HG03442 (cell line): ENCODE measurements around the gene COL6A3.

ENCODE experiments used
- ATAC-seq: cut with Tn5 transposase; IDR thresholded peaks from one replicate; pipeline ENCODE4 v1.9.1; 2021; ENCODE audit warnings: mild to moderate bottlenecking, moderate library complexity; ENCODE audit not compliant: unreplicated experiment

Gene COL6A3, protein sequence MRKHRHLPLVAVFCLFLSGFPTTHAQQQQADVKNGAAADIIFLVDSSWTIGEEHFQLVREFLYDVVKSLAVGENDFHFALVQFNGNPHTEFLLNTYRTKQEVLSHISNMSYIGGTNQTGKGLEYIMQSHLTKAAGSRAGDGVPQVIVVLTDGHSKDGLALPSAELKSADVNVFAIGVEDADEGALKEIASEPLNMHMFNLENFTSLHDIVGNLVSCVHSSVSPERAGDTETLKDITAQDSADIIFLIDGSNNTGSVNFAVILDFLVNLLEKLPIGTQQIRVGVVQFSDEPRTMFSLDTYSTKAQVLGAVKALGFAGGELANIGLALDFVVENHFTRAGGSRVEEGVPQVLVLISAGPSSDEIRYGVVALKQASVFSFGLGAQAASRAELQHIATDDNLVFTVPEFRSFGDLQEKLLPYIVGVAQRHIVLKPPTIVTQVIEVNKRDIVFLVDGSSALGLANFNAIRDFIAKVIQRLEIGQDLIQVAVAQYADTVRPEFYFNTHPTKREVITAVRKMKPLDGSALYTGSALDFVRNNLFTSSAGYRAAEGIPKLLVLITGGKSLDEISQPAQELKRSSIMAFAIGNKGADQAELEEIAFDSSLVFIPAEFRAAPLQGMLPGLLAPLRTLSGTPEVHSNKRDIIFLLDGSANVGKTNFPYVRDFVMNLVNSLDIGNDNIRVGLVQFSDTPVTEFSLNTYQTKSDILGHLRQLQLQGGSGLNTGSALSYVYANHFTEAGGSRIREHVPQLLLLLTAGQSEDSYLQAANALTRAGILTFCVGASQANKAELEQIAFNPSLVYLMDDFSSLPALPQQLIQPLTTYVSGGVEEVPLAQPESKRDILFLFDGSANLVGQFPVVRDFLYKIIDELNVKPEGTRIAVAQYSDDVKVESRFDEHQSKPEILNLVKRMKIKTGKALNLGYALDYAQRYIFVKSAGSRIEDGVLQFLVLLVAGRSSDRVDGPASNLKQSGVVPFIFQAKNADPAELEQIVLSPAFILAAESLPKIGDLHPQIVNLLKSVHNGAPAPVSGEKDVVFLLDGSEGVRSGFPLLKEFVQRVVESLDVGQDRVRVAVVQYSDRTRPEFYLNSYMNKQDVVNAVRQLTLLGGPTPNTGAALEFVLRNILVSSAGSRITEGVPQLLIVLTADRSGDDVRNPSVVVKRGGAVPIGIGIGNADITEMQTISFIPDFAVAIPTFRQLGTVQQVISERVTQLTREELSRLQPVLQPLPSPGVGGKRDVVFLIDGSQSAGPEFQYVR (N-terminal part only)

DNA sequence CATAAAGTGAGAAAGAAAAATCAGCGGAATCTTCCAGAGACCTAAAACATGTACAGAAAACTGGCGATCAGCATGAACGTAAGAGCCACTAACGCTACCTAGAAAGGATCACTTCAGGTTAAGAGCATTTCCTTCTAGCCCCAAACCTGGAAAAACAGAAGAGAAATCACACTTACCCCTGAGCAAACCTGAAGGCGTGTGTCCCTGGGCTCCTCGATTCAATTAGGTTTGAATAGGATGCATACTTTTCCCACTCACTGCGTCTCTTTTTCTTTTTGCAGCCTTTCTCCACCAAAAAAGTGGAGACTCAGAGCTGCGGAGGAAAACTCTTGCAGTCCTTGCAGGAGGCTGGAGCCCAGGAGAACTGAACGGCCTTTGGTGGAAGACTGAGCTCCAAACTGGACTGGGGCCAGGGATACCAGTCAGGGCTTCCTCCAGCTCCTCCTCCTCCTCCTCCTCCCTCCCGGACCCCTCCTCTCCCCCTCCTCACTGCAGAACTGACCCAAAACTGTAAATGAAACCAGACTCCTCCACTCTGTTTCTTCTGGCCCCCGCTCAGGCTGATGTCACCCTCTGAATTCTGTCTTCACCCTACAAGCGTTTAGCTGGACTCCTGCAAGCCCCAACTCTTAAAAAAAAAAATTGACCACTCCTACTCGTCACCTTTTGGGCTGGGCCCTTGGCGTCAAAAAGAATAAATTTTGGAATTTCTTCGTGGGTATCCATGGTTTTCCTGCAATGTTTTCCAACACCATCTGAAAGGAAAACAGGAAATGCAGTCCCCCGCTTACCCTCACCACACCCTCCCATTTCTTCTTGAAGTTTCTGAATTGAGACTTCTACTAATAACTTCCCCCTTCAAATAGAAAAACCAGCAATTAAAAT lies at the start of gene COL6A3:
Gene COL6A3 (minus strand): TSS at position 388 of the 885 bp plus-strand sequence. CDS start 17,347 bp downstream, outside the sequence.
- no peak for ATAC-seq

DNA sequence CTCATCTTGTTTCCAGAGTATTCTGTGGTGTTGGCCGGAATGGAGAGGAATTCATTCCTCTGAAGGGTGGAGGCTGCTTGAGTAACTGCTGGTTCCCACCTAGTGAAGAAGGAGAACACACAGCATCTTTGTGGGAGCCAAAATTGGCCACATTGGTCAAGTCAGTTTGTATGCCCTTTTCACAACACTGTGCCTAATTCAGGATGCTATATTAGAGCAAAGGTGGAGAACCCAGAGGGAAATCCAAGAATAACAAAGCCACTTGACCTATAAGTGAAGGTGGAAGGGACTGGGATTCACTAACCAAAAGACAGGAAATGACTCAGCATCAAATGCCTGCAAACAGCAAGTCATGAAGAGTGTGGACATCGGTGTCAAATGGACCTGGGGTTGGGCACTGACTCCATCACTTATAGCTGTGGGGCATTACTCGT lies 45.8 kb upstream of the COL6A3 start:
- no peak for ATAC-seq

DNA sequence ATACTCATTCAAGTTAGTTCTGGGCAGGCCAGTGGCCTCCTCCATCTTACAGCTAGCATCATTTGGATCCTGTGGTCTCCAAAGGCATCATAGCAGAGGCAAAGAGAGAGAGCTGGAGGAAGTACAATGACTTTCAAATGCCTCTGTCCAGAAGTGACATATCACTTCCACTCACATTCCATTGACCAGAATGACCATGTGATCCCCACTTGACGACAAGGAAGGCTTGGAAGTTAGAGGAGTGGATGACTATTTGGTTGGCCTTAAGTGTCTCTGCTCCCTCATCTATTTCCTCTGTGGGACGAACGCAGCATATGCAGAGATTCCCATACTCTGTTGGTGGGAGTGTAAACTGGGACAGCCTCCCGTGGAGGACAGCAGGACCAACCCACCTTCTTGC lies 45.3 kb upstream of the COL6A3 start:
- ATAC-seq = no peak

DNA sequence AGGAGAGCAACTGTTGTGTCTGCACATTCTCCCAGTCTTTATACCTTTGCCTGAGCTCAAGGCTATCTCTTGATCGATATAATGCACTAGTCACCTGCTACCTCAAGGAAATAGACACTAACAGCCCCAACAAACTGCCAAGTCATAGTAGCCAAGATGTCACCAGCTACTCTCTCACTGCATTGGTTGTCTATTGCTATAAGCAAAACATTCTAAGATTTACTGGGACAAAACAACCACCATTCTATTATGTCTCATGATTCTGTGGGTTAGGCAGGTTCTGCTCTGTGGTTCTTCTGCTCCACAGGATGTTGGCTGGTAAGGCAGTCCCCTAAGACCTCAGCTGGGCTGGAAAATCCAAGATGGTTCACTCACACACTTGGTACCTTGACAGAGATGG lies 44.6 kb upstream of the COL6A3 start:
- no peak for ATAC-seq

DNA sequence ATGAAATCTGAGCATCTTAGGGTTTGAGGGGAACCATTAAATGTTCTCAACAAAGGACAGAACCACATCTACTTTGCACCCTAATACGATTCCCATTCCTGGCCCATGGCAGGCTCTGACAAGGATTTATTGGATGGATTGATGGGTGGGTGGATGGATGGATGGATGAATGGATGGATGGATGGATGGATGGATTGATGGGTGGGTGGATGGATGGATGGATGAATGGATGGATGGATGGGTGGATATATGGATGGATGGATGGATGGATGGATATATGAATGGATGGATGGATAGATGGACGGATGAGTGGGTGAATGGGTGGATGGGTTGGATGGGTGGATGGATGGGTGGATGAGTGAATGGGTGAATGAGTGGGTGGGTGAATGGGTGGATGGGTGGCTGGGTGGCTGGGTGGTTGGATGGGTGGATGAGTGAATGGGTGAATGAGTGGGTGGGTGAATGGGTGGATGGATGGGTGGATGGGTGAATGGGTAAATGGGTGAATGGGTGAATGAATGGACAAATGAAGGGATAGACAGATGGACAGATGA lies 43.5 kb upstream of the COL6A3 start:
- ATAC-seq = no peak

DNA sequence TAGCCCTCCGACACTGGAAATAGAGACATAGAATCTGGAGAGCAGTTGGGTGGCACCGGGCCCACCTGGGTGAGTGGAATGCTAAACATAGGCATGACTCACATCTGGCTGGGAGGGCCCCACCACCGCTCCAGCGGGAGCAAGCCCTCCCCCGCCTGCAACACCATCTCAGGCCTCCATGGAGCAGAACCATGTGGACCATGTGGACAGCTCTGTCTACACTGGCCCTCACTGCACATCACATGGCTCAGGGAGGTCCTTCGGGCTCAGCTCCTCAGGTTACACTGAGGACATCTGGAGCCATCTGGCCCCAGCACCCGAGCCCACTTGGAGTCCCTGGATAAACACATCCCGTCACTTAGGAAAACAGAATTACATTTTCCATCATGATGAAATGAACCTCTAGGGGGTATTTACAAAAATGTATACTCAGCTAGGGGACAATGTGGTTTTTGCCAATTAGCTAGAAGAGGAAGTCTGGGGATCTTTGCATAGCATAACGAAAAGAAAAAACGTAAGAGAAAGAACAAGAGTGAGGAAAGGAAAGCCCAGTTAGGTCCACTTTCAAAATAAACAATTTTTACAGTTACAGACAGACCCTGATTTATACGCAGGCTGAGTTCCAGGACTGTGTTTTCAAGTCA lies 42.4 kb upstream of the COL6A3 start:
- ATAC-seq = no peak

DNA sequence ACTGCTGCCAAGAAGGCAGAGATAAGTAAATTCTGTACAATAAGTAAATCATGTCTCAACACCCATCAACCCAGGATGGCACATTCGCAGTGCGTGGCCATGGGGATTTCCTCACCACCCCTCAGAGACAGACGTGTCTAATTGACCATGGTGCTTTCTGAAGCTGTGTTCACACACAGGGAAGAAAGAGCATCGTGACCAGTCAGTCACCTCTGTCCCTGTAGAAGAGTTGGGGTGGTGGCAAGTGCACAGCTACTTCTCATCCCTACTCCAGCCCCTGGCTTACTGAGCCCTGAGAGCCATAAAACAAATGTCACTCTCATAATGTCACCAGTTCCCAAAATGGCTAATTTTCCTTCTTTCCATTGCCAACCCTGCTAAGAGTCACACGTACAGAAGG lies 41.8 kb upstream of the COL6A3 start:
- ATAC-seq = no peak

DNA sequence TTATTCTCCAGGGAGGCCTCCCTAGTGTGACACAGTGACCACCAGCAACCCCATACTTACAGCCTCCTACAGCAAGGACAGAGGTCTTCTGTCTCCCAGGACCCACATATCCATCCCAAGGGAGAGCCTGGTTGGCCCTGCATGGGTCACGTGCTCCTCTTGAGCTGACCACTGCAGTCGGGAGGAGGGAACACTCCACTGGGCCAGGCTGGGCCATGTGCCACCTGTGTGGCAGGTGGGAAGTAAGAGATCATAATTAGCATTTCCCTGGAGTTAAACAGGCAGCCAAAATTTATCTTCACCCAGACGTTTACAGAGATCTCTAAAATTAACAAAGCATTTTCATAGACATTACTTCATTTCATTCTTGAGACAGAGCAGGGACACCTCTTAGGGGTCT lies 39.7 kb upstream of the COL6A3 start:
- no peak for ATAC-seq

DNA sequence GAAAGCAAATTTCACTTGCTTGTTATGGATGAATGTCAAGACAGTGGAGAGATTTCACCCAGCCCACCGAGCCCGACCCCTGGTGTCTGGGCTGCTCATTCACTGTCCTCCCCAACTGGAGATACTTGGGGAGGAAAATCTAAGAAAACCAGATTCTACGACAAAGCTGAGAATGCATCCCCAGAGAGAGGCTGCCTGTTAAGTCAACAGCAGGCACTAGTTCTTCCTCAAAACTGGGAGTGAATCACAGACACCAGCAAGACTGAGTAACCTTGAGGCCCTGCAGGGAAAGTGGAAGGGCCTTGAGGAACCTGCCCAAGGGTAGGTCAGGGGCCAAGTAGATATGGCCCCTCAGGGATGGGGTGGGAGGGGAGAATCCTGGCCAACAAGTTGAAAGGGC lies 38.9 kb upstream of the COL6A3 start:
- ATAC-seq = no peak

DNA sequence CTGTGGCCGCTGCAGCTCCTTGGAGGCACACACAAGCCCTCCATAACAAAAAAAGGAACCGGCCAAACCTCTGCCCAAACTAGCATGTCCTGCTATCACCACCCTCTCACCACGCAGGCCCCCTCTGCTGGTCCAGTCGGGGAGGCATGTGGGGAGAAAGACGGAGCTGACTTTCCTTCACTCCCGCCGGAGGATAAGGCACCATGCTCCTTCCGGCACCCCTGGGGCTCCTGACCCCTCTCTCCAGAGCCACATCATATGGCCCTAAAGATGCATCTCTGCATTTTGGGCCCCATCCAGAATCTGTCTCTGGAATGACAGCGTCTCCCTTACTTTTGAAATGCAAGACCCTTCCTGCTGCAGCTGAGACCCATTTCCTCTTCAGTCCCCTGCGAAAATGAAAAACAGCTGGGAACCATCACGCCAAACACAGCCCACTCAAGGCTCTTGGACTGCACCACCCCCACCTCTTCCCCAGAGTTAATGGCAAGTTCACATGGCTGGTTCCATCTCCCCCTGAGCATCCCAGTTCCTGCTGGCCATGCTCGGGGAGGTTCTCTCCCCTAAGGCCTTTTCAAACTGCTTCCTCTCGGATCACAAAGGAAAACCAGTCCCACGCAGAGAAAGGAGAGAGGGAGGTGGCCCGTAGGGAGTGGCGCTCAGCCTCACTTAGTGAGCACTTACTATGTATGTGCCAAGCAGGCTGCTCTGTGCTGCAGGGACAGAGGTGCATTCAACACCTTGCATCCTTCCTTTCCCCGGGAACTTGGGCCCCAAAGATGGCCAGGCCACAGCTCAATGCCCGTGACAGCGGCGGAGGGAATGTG lies 37.9 kb upstream of the COL6A3 start:
- ATAC-seq = no peak

DNA sequence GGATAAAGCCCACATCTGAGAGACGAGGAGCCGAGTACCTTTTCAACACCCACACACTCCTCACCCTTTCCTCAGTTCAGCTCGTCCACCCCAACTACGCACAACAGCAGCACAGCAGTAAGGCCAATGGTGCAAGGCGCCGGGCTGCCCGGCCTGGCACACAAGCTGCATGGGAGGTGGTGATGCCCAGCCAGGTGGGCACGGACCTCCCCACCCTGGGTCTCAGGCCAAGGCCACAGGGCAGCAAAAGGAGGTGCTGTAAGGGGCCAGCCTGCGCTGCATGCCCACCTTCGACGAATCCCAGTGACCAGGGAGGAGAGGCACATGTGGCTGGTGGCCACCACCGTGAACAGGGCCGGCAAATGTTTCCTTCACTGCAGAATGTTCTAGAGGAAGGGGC lies 36.6 kb upstream of the COL6A3 start:
- ATAC-seq = no peak

DNA sequence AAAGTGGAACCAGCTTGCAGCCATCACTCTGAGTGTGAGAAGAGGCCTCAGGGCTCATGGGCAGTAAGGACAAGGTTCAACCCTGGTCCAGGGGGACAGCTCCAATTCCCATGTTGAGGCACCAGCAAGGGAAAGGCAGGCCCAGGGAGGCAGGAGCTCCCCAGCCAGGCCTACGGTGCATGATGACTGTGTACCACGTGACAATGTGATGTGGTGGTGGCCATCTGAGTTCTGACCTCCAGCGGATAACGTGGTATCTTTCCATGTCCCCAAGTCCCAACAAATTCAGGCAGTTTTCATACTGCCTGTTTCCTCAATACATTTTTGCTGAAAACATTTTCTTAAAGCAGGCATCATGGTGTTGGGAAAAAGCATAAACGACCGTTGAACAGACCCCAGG lies 36.1 kb upstream of the COL6A3 start:
- no peak for ATAC-seq

DNA sequence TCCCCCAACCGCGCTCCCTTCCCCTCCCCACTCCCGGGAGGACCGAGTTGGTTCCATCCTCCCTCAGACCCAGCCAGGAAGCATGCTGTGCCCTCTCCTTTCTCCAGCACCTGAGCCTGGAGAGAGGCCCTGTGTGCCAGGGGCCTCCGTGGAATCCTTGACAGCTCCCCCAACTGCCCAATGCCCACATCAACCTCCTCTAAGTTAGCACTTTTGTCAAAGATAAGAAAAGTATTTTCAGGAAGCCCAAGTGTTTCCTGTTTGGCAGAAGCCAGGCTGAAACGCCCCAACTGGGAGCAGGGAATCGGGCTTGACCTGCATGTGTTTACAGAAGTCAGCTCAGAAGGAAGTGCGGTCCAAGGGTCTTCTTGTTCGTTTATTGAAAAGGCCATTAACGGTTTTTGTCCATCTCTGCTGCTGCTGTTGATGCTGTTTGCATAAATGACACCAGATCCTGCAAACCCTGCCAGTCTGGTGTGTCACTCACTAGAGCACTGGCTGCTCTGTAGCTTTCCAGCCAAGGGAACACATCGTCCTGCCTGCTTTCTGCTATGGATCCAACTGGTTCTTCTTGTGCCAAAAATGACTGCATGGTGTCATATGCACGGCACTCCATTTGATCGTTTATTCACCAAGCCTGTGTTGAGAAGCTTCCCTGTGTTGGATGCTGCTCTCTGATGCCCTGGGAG lies 35.4 kb upstream of the COL6A3 start:
- ATAC-seq = no peak

DNA sequence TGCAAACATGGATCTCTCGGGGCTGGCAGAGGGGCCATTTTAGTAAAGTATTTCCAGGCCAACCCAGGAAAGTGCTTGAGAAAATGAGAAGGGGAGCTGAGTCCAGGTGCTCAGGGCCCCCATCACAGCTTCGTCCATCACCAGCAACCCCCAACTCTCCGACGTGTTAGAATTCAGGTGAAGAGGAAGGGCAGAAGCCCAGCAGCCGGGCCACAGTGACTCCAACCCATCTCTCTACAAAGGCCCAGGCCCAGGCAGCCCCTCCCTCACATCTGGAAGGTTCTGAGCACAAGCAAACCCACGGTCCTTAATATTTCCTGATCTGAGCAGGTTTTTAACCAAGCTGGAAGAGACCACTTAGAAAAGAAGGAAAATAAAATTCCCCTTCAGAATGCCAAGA lies 34.7 kb upstream of the COL6A3 start:
- ATAC-seq = no peak

DNA sequence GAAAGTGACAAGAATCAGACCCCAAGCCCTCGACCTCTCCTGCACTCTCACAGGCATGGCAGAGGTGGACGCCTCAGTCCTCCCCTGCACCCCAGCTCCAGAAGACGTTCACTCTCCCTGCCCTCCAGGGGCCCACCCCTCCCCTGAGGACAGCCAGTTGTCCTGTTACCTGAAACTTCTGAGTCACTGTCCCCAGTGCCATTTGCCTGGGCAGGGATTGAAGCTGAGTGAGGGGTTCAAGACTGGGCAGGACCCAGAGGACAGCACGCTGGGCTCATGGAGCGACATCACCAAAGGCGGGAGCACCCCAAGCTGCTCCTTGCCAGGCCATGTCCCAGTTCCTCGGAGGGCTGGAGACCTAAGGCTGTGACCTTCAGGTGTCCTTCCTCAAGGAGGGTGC lies 34.2 kb upstream of the COL6A3 start:
- no peak for ATAC-seq

DNA sequence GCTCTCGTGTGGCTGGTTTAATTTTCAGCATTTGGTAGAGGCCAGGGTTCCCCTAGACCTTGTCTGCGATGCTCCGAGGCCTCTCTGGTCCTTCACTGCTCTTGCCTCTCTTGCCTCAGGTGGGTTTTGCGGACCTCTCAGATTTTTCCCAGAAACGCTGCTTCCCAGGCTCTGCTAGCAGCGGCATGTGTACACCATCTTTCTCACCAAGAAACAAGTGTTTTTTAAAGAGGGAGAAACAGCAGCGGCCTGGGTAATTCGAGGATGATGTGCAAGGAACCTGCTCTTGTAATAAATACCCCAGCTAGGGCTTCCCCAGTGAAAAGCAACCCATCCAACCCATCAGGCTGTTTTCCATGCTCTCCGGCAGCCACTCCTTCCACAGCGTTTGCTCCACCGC lies 33.5 kb upstream of the COL6A3 start:
- ATAC-seq = no peak

DNA sequence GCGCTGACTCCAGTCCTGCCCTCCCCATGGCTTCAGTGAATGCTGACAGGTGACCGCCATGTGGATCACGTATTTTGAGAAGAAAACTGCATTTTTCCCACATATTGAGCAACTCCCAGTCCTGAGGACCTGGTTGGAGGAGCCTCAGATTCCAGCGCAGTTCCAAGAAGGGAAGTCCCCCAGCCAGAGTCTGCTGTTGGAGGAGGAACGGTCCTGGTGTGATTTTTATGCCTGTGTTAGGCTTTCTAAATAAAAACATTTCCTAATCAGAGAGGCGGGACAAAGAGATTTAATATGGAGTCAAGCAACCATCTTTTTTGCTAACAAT lies 32.3 kb upstream of the COL6A3 start:
- no peak for ATAC-seq
